BJ (cell line): Measurements from ENCODE around the gene PPIL6. TPM values are rescaled to one million over a fixed set of nuclear protein-coding genes. Genes with fewer than 3 reads are reported as not detected.

Experiments
- CTCF ChIA-PET: fragments of 350-600 bp; formaldehyde crosslinking; extraction: SDS; loops from one replicate; lab custom pipeline; 2021; ENCODE audit warnings: antibody characterized with exemption, inconsistent platforms; lab: Yijun Ruan, JAX
- POLR2A ChIA-PET: fragments of 300-600 bp; sonication (Branson Sonifier 250); formaldehyde crosslinking; extraction: SDS; loops from one replicate; lab custom pipeline; 2021; ENCODE audit warnings: antibody characterized with exemption; lab: Charles Lee
- DNase-seq: peaks from one replicate; pipeline ENCODE4 v3.0.0-alpha.2; 2011; ENCODE audit warnings: low read depth
- H3K27me3 ChIP-seq: 2 replicates; pipeline ENCODE4 v1.6.0; 2011; ENCODE audit warnings: low read length; ENCODE audit not compliant: control insufficient read depth, insufficient read depth
- H3K36me3 ChIP-seq: 2 replicates; pipeline ENCODE4 v1.5.1; 2011; ENCODE audit warnings: low read length; ENCODE audit not compliant: control insufficient read depth, insufficient read depth
- H3K4me3 ChIP-seq: 2 replicates; pipeline ENCODE4 v1.5.1; 2011; ENCODE audit warnings: low read depth, mild to moderate bottlenecking, control low read depth, low read length
- CTCF ChIP-seq: IDR thresholded peaks from 2 replicates; pipeline ENCODE4 v1.5.1; 2011; ENCODE audit warnings: low read depth, mild to moderate bottlenecking, control low read depth, inconsistent platforms, low read length, moderate library complexity; ENCODE audit not compliant: insufficient read depth
- polyA plus RNA-seq: library from polyadenylated mRNA; depleted of rRNA; stranded (reverse); fragments of >200 nt; gene quantifications from 2 replicates; pipeline ENCODE4 v1.2.3, GENCODE V29; 2011

PPIL6 gene
- polyA plus RNA-seq, 1 experiment: 0.48 TPM

- POLR2A ChIA-PET: no interaction called here
- no peaks in the 10 kb centered on the region for H3K27me3 ChIP-seq
- TF ChIP-seq CTCF: no peak
- DNase-seq: no peak
- H3K4me3 ChIP-seq: no peak overlapping the region
- H3K36me3 ChIP-seq: peaks cover 42% of the 10 kb centered on the region
- CTCF ChIA-PET: no interaction called here
These were observed 8.8 kb upstream of the PPIL6 start for GRCh38 chr6:109449064-109449794.

GRCh38 chr6:109448615-109449014 lies 8.2 kb upstream of the PPIL6 start:
- ChIA-PET CTCF (no interaction called here), POLR2A (no interaction called here)
- Histone ChIP-seq H3K27me3 (no peaks in the 10 kb centered on the region), H3K36me3 (peaks cover 44% of the 10 kb centered on the region), H3K4me3 (no peak overlapping the region)
- DNase-seq: no peak
- TF ChIP-seq CTCF: no peak

- TF ChIP-seq CTCF: no peak
- DNase-seq: no peak
- ChIA-PET POLR2A (no interaction called here), CTCF (no interaction called here)
- Histone ChIP-seq H3K27me3 (no peaks in the 10 kb centered on the region), H3K36me3 (peaks cover 43% of the 10 kb centered on the region), H3K4me3 (no peak overlapping the region)
These were observed 7.6 kb upstream of the PPIL6 start for GRCh38 chr6:109447878-109448555.

- CTCF ChIA-PET: no interaction called here
- Histone ChIP-seq H3K27me3 (no peaks in the 10 kb centered on the region), H3K36me3 (peaks cover 47% of the 10 kb centered on the region), H3K4me3 (no peak overlapping the region)
- POLR2A ChIA-PET: no interaction called here
- no peak for TF ChIP-seq CTCF
- no peak for DNase-seq
These were observed 6.7 kb upstream of the PPIL6 start for GRCh38 chr6:109447087-109447486.

GRCh38 chr6:109446541-109446940 lies 6.1 kb upstream of the PPIL6 start:
- Histone ChIP-seq H3K4me3 (no peak overlapping the region), H3K27me3 (no peaks in the 10 kb centered on the region), H3K36me3 (peaks cover 43% of the 10 kb centered on the region)
- no peak for DNase-seq
- ChIA-PET POLR2A (no interaction called here), CTCF (no interaction called here)
- TF ChIP-seq CTCF: no peak
